Breast epithelium (tissue), 4 donors: ENCODE measurements around the gene MC5R. TPM values are rescaled to one million over a fixed set of nuclear protein-coding genes. Genes with fewer than 3 reads are reported as not detected.

Experiments used
- DNase-seq, 2 donors: peaks; one replicate each; pipeline ENCODE4 v3.0.0-alpha.2; 2019; ENCODE audit warnings: low spot score in 2 of 2
- H3K27ac ChIP-seq, 2 donors: fragments of 200-600 bp; sonication (generic) in 1 of 2; one replicate each; pipeline ENCODE4 v1.5.1; 2016 to 2019; ENCODE audit warnings: mild to moderate bottlenecking in 1 of 2
- H3K27me3 ChIP-seq, 2 donors: fragments of 200-600 bp; sonication (generic) in 1 of 2; one replicate each; pipeline versions ENCODE4 v1.5.1 to v1.6.0; 2017 to 2019; ENCODE audit warnings: control low read depth in 1 of 2, mild to moderate bottlenecking in 1 of 2
- H3K36me3 ChIP-seq: fragments of 200-600 bp; one replicate; pipeline ENCODE4 v1.5.1; 2019
- H3K4me1 ChIP-seq, 2 donors: fragments of 200-600 bp; sonication (generic); one replicate each; pipeline ENCODE4 v1.5.1; 2016 to 2019; ENCODE audit warnings: control low read depth in 1 of 2
- H3K4me3 ChIP-seq, 3 donors: fragments of 200-600 bp; sonication (generic); 1 replicate in 2 of 3; 2 replicates in 1 of 3; pipeline ENCODE4 v1.5.1; 2016 to 2019; ENCODE audit warnings: mild to moderate bottlenecking in 3 of 3, moderate library complexity in 2 of 3
- H3K9me3 ChIP-seq, 2 donors: fragments of 200-600 bp; sonication (generic) in 1 of 2; one replicate each; pipeline ENCODE4 v1.5.1; 2016 to 2019; ENCODE audit warnings: control low read depth in 1 of 2
- POLR2A ChIP-seq: fragments of 450-650 bp; IDR thresholded peaks from one replicate; pipeline ENCODE4 v1.6.1; 2016; ENCODE audit warnings: antibody characterized with exemption, mild to moderate bottlenecking, moderate library complexity
- POLR2AphosphoS5 ChIP-seq, 3 donors: sonication (generic); formaldehyde crosslinking; IDR thresholded peaks; one replicate each; pipeline ENCODE4 v1.6.1; 2017; ENCODE audit warnings: antibody characterized with exemption in 3 of 3
- intact Hi-C: fragments of 100-400 bp; cut with DNase I; formaldehyde crosslinking; loops from one replicate; pipeline ENCODE4 v1.15.1; 2023; ENCODE audit warnings: low total_unique reads
- total RNA-seq, 3 donors: library from RNA; depleted of rRNA; stranded (reverse); fragments of >200 nt; gene quantifications; one replicate each; pipeline ENCODE4 v1.1.0, GENCODE V29; 2016
- TF ChIP-seq, protein P1 (sequence below), 3 donors: fragments of 450-650 bp; IDR thresholded peaks; one replicate each; pipeline ENCODE4 v1.5.1; 2016 to 2017; ENCODE audit warnings: antibody characterized with exemption in 3 of 3, mild to moderate bottlenecking in 3 of 3, moderate library complexity in 3 of 3

Gene MC5R
- total RNA-seq, 3 donors from 2014 or later = not detected

DNA sequence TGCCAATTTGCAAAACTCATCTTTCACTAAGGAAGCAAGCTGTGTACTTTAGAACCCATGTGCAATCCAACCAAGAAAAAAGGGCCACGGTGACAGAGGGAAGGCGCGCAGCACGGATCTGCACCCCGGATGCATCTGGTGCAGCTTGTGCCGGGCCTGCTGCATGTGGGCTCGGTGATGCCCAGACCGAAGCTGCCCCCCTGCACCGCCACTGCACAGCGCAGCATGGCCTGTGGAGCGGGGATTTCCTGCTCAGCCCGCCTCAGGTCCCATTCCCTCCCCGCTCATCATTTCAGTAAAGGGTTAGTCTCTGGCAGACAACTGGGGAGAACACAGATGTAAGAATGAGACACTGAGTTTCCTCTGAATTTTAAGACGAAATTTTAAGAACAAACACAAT lies 48.4 kb downstream of the MC5R start:
- intact Hi-C loops = no loop called here
- H3K9me3 ChIP-seq = no peaks in the 10 kb centered on the region
- H3K4me3 ChIP-seq = no peak overlapping the region
- no peak for DNase-seq
- TF ChIP-seq POLR2AphosphoS5 (IDR thresholded peaks at IDR 0.05) = no peak
- TF ChIP-seq, protein P1, sequence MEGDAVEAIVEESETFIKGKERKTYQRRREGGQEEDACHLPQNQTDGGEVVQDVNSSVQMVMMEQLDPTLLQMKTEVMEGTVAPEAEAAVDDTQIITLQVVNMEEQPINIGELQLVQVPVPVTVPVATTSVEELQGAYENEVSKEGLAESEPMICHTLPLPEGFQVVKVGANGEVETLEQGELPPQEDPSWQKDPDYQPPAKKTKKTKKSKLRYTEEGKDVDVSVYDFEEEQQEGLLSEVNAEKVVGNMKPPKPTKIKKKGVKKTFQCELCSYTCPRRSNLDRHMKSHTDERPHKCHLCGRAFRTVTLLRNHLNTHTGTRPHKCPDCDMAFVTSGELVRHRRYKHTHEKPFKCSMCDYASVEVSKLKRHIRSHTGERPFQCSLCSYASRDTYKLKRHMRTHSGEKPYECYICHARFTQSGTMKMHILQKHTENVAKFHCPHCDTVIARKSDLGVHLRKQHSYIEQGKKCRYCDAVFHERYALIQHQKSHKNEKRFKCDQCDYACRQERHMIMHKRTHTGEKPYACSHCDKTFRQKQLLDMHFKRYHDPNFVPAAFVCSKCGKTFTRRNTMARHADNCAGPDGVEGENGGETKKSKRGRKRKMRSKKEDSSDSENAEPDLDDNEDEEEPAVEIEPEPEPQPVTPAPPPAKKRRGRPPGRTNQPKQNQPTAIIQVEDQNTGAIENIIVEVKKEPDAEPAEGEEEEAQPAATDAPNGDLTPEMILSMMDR (IDR thresholded peaks at IDR 0.05) = no peak
- no peak for TF ChIP-seq POLR2A
- no peak overlapping the region for H3K27ac ChIP-seq
- H3K36me3 ChIP-seq = no peaks in the 10 kb centered on the region
- peaks cover 0 to 46% of the 10 kb centered on the region in 2 donors for H3K27me3 ChIP-seq
- no peaks in the 10 kb centered on the region for H3K4me1 ChIP-seq

DNA sequence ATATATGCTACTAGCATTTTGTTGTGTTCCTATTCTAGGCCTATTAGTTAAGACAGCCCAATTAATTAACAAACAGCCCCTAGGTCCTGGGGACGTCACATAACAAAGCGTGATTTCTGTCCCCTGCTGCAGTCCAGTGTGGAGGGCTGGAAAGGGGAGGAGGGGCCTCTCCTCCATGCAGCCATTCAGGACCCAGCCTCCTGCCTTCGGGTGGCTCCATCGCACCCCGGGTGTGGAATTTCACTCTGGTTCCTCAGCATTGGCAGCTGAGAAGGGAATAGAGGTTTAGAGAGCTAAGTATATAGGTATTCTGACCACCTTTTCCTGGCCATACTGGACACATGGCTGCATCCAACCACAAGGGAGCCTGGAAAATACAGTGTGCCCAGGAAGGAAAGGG lies 49.0 kb downstream of the MC5R start:
- no peaks in the 10 kb centered on the region for H3K4me1 ChIP-seq
- H3K27me3 ChIP-seq = peaks cover 0 to 46% of the 10 kb centered on the region in 2 donors
- H3K9me3 ChIP-seq = no peaks in the 10 kb centered on the region
- H3K4me3 ChIP-seq = no peak overlapping the region
- TF ChIP-seq, protein P1 (IDR thresholded peaks at IDR 0.05) = no peak
- TF ChIP-seq POLR2A (no peak), POLR2AphosphoS5 (IDR thresholded peaks at IDR 0.05) (no peak)
- DNase-seq = no peak
- no peak overlapping the region for H3K27ac ChIP-seq
- no peaks in the 10 kb centered on the region for H3K36me3 ChIP-seq
- intact Hi-C loops = no loop called here

GRCh38 chr18:13874558-13874957 lies 50.6 kb downstream of the MC5R start:
- H3K36me3 ChIP-seq = no peaks in the 10 kb centered on the region
- H3K4me1 ChIP-seq = no peaks in the 10 kb centered on the region
- DNase-seq = no peak
- H3K4me3 ChIP-seq = no peak overlapping the region
- H3K9me3 ChIP-seq = no peaks in the 10 kb centered on the region
- H3K27ac ChIP-seq = no peak overlapping the region
- intact Hi-C loops = no loop called here
- TF ChIP-seq POLR2AphosphoS5 (IDR thresholded peaks at IDR 0.05) (no peak), POLR2A (no peak)
- TF ChIP-seq, protein P1 (IDR thresholded peaks at IDR 0.05) = no peak
- peaks cover 0 to 31% of the 10 kb centered on the region in 2 donors for H3K27me3 ChIP-seq

Other genes with a start within 250 kb of the MC5R start
- 10 to 100 TPM in 2 of 3 donors, 1 to 10 TPM in 1; 7.7 to 15.1 (median 10.5) TPM for gene FAM210A, start 97.6 kb upstream of the MC5R start, total RNA-seq
- 10 to 100 TPM; 20.5 to 36.0 (median 23.9) TPM for gene RNMT, start 97.5 kb upstream of the MC5R start, total RNA-seq
- not detected for gene MC2R, start 91.4 kb downstream of the MC5R start, total RNA-seq